ENCODE measurements around the gene CTCFL. TPM values are rescaled to one million over a fixed set of nuclear protein-coding genes. Genes with fewer than 3 reads are reported as not detected.

The CTCFL gene
- total and polyA plus RNA-seq, 4 donors = 0.05 to 0.08 (median 0.08) TPM; not detected in 1

GRCh38 chr20:57462781-57463180, 62.2 kb downstream of the CTCFL start:
- 91% methylated on average over 8 of the region's 8 CpGs for WGBS
- Histone ChIP-seq H3K36me3 (ENCODE audit: control insufficient read depth in 4 of 4, insufficient read depth in 3 of 4, low read depth in 1 of 4, low read length in 3 of 4) (no peaks in the 10 kb centered on the region), H3K4me3 (ENCODE audit: low read depth in 1 of 3, low read length in 3 of 3) (no peak overlapping the region), H3K9ac (ENCODE audit: low read depth in 1 of 2, low read length in 2 of 2) (no peak overlapping the region), H3K27ac (ENCODE audit: low read depth in 1 of 2, low read length in 2 of 2) (no peak overlapping the region), H3K4me1 (ENCODE audit: control insufficient read depth in 4 of 4, insufficient read depth in 4 of 4, low read length in 3 of 4) (peaks cover 1 to 13% (median 8%) of the 10 kb centered on the region in 4 donors), H3K27me3 (ENCODE audit: control insufficient read depth in 4 of 4, insufficient read depth in 4 of 4, low read length in 3 of 4) (no peaks in the 10 kb centered on the region), H3K9me3 (ENCODE audit: control insufficient read depth in 4 of 4, low read length in 3 of 4) (no peaks in the 10 kb centered on the region)
- DNase-seq (ENCODE audit: low spot score) = no peak
- no peak for TF ChIP-seq YY1 (IDR thresholded peaks at IDR 0.05)
- TF ChIP-seq HNF4G (IDR thresholded peaks at IDR 0.05) = no peak
- no peak for TF ChIP-seq FOXA2 (IDR thresholded peaks at IDR 0.05)
- no peak for TF ChIP-seq SP1 (IDR thresholded peaks at IDR 0.05)
- no peak for TF ChIP-seq TAF1 (conservative IDR thresholded peaks at IDR 0.05)
- TF ChIP-seq, protein P1, sequence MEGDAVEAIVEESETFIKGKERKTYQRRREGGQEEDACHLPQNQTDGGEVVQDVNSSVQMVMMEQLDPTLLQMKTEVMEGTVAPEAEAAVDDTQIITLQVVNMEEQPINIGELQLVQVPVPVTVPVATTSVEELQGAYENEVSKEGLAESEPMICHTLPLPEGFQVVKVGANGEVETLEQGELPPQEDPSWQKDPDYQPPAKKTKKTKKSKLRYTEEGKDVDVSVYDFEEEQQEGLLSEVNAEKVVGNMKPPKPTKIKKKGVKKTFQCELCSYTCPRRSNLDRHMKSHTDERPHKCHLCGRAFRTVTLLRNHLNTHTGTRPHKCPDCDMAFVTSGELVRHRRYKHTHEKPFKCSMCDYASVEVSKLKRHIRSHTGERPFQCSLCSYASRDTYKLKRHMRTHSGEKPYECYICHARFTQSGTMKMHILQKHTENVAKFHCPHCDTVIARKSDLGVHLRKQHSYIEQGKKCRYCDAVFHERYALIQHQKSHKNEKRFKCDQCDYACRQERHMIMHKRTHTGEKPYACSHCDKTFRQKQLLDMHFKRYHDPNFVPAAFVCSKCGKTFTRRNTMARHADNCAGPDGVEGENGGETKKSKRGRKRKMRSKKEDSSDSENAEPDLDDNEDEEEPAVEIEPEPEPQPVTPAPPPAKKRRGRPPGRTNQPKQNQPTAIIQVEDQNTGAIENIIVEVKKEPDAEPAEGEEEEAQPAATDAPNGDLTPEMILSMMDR (IDR thresholded peaks at IDR 0.05; ENCODE audit: low read depth, low read length, missing input control) = no peak
- no peak for TF ChIP-seq RAD21 (IDR thresholded peaks at IDR 0.05)
- no peak for TF ChIP-seq RXRA (IDR thresholded peaks at IDR 0.05)
- TF ChIP-seq GABPA (IDR thresholded peaks at IDR 0.05 in 1 of 2, conservative IDR thresholded peaks at IDR 0.05 in 1 of 2) = no peak
- no peak for TF ChIP-seq MAX (IDR thresholded peaks at IDR 0.05)
- no peak for TF ChIP-seq FOXA1 (IDR thresholded peaks at IDR 0.05)
- no peak for TF ChIP-seq ZBTB33 (IDR thresholded peaks at IDR 0.05)
- TF ChIP-seq JUND (IDR thresholded peaks at IDR 0.05) = no peak
- no peak for TF ChIP-seq REST (IDR thresholded peaks at IDR 0.05)

DNA sequence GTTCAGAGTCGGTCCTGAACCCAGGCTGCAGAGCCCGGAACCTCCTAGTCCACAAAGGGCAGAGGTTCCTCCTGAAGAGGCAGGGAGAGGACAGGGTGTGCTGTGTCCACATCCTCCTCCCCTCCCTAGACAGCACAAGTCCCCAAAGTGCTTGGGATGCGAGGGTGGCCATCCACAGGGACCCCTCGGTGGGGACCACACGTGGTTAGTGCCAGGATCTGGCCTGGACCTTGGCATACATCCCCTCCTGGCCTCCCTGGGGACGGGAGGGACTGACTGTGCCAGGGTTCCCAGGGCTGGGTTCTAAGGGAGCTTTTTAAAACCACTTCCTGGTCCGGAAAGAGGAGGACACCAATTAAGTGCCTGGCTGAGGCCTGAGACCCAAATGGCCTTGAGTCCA, 63.2 kb downstream of the CTCFL start:
- no peak overlapping the region for H3K9ac ChIP-seq (ENCODE audit: low read depth in 1 of 2, low read length in 2 of 2)
- no peak for DNase-seq (ENCODE audit: low spot score)
- H3K9me3 ChIP-seq (ENCODE audit: control insufficient read depth in 4 of 4, low read length in 3 of 4) = no peaks in the 10 kb centered on the region
- H3K27ac ChIP-seq (ENCODE audit: low read depth in 1 of 2, low read length in 2 of 2) = no peak overlapping the region
- peaks cover 1 to 24% (median 15%) of the 10 kb centered on the region in 4 donors for H3K4me1 ChIP-seq (ENCODE audit: control insufficient read depth in 4 of 4, insufficient read depth in 4 of 4, low read length in 3 of 4)
- H3K27me3 ChIP-seq (ENCODE audit: control insufficient read depth in 4 of 4, insufficient read depth in 4 of 4, low read length in 3 of 4) = no peaks in the 10 kb centered on the region
- H3K36me3 ChIP-seq (ENCODE audit: control insufficient read depth in 4 of 4, insufficient read depth in 3 of 4, low read depth in 1 of 4, low read length in 3 of 4) = no peaks in the 10 kb centered on the region
- WGBS = 94% methylated on average over 7 of the region's 7 CpGs
- TF ChIP-seq RXRA (IDR thresholded peaks at IDR 0.05) (no peak), HNF4G (IDR thresholded peaks at IDR 0.05) (no peak), EGR1 (IDR thresholded peaks at IDR 0.05; ENCODE audit: low read depth in 2 of 2) (no peak), RAD21 (IDR thresholded peaks at IDR 0.05) (no peak), MAX (IDR thresholded peaks at IDR 0.05) (no peak), YY1 (IDR thresholded peaks at IDR 0.05) (no peak), REST (IDR thresholded peaks at IDR 0.05) (no peak)
- TF ChIP-seq, protein P1 (IDR thresholded peaks at IDR 0.05; ENCODE audit: low read depth, low read length, missing input control) = no peak
- no peak overlapping the region for H3K4me3 ChIP-seq (ENCODE audit: low read depth in 1 of 3, low read length in 3 of 3)

Data from liver (tissue), 9 donors.